ENCODE data around the gene CAV1. TPM values are rescaled to one million over a fixed set of nuclear protein-coding genes. Genes with fewer than 3 reads are reported as not detected.
A peak's percentile ranks its signal among the peaks of the same experiment; 100 is the strongest.

Gene CAV1
- total RNA-seq, 1 experiment from 2014 or later = 4.9 TPM

- intact Hi-C loops (cut with micrococcal nuclease; ENCODE audit: unreplicated experiment) = no loop called here
These were observed 15.9 kb downstream of the CAV1 start for GRCh38 chr7:116540743-116541142.

GRCh38 chr7:116541951-116542350 is 17.1 kb downstream of the CAV1 start:
- DNase-seq = no peak
- ChIA-PET POLR2A (no interaction called here), CTCF (interaction anchor here (1.1 kb wide), 1 partner anchor 16 kb away, joined by 3 read pairs; no protein-coding TSS in a partner anchor)
- no peaks in the 10 kb centered on the region for H3K36me3 ChIP-seq (ENCODE audit: control insufficient read depth, insufficient read depth, low read length)
- Mint-ChIP-seq H3K9me3 (ENCODE audit: unreplicated experiment) (peaks cover 10% of the 10 kb centered on the region), H3K27me3 (ENCODE audit: insufficient read depth, unreplicated experiment) (no peaks in the 10 kb centered on the region), H3K4me3 (ENCODE audit: unreplicated experiment) (no peak overlapping the region), H3K27ac (ENCODE audit: unreplicated experiment) (no peak overlapping the region), H3K4me1 (ENCODE audit: low read depth, unreplicated experiment) (peaks cover 7% of the 10 kb centered on the region), H3K36me3 (ENCODE audit: insufficient read depth, unreplicated experiment) (no peaks in the 10 kb centered on the region)
- BruUV-seq (replicated peaks) = no TSS peak
- no peaks in the 10 kb centered on the region for H3K9me3 ChIP-seq
- intact Hi-C loops (cut with micrococcal nuclease; ENCODE audit: unreplicated experiment) = no loop called here
- H3K4me3 ChIP-seq (ENCODE audit: low read depth, low read length) = no peak overlapping the region
- peaks cover 17% of the 10 kb centered on the region for H3K4me1 ChIP-seq
- no peak for TF ChIP-seq CTCF (IDR thresholded peaks at IDR 0.05; ENCODE audit: insufficient read depth in 1 of 2, low read depth in 1 of 2, low read length in 1 of 2, severe bottlenecking in 1 of 2, unreplicated experiment in 1 of 2)
- H3K27me3 ChIP-seq (replicated peaks; ENCODE audit: control insufficient read depth, insufficient read depth, low read length) = no peaks in the 10 kb centered on the region

More at GRCh38 chr7:116540743-116541142, 15.9 kb downstream of the CAV1 start:
- Mint-ChIP-seq H3K27me3 (ENCODE audit: insufficient read depth, unreplicated experiment) (no peaks in the 10 kb centered on the region), H3K9me3 (ENCODE audit: unreplicated experiment) (peaks cover 10% of the 10 kb centered on the region), H3K36me3 (ENCODE audit: insufficient read depth, unreplicated experiment) (no peaks in the 10 kb centered on the region), H3K27ac (ENCODE audit: unreplicated experiment) (peak overlapping the region; percentile 14), H3K4me3 (ENCODE audit: unreplicated experiment) (no peak overlapping the region), H3K4me1 (ENCODE audit: low read depth, unreplicated experiment) (peaks cover 13% of the 10 kb centered on the region)
- H3K27me3 ChIP-seq (replicated peaks; ENCODE audit: control insufficient read depth, insufficient read depth, low read length) = no peaks in the 10 kb centered on the region
- no peak for TF ChIP-seq CTCF (IDR thresholded peaks at IDR 0.05; ENCODE audit: insufficient read depth in 1 of 2, low read depth in 1 of 2, low read length in 1 of 2, severe bottlenecking in 1 of 2, unreplicated experiment in 1 of 2)
- no peaks in the 10 kb centered on the region for H3K36me3 ChIP-seq (ENCODE audit: control insufficient read depth, insufficient read depth, low read length)
- CTCF ChIA-PET = no interaction called here
- POLR2A ChIA-PET = no interaction called here
- no peak for DNase-seq
- no peak overlapping the region for H3K4me3 ChIP-seq (ENCODE audit: low read depth, low read length)
- no TSS peak for BruUV-seq (replicated peaks)
- H3K4me1 ChIP-seq = peaks cover 25% of the 10 kb centered on the region
- H3K9me3 ChIP-seq = no peaks in the 10 kb centered on the region

- no peak for DNase-seq
- no peaks in the 10 kb centered on the region for H3K27me3 Mint-ChIP-seq (ENCODE audit: insufficient read depth, unreplicated experiment)
- H3K4me1 Mint-ChIP-seq (ENCODE audit: low read depth, unreplicated experiment) = peaks cover 7% of the 10 kb centered on the region
- no peak for TF ChIP-seq CTCF (IDR thresholded peaks at IDR 0.05; ENCODE audit: insufficient read depth in 1 of 2, low read depth in 1 of 2, low read length in 1 of 2, severe bottlenecking in 1 of 2, unreplicated experiment in 1 of 2)
- Histone ChIP-seq H3K27me3 (replicated peaks; ENCODE audit: control insufficient read depth, insufficient read depth, low read length) (no peaks in the 10 kb centered on the region), H3K9me3 (no peaks in the 10 kb centered on the region), H3K36me3 (ENCODE audit: control insufficient read depth, insufficient read depth, low read length) (no peaks in the 10 kb centered on the region), H3K4me3 (ENCODE audit: low read depth, low read length) (no peak overlapping the region), H3K4me1 (peaks cover 17% of the 10 kb centered on the region)
- intact Hi-C loops (cut with micrococcal nuclease; ENCODE audit: unreplicated experiment) = no loop called here
- H3K4me3 Mint-ChIP-seq (ENCODE audit: unreplicated experiment) = no peak overlapping the region
- ChIA-PET CTCF (interaction anchor here (1.1 kb wide), 1 partner anchor 16 kb away, joined by 3 read pairs; no protein-coding TSS in a partner anchor), POLR2A (no interaction called here)
- BruUV-seq (replicated peaks) = no TSS peak
- no peak overlapping the region for H3K27ac Mint-ChIP-seq (ENCODE audit: unreplicated experiment)
- H3K36me3 Mint-ChIP-seq (ENCODE audit: insufficient read depth, unreplicated experiment) = no peaks in the 10 kb centered on the region
- H3K9me3 Mint-ChIP-seq (ENCODE audit: unreplicated experiment) = peaks cover 10% of the 10 kb centered on the region
These were observed 17.8 kb downstream of the CAV1 start for GRCh38 chr7:116542618-116543017.
